GM12892 (cell line): ENCODE results near the gene TENM4.

Source experiments
- DNase-seq: peaks from one replicate; pipeline ENCODE4 v3.0.0; 2011; ENCODE audit not compliant: insufficient read length
- FAIRE-seq: peaks from 2 replicates; lab custom pipeline; 2011; peaks lifted over from hg19 to GRCh38; lab: Jason Lieb, UNC
- POLR2A ChIP-seq: IDR thresholded peaks from 2 replicates; pipeline ENCODE4 v1.6.1; 2011; ENCODE audit warnings: low read depth, low read length, control low read depth
- POLR2AphosphoS5 ChIP-seq: IDR thresholded peaks from 2 replicates; pipeline ENCODE4 v1.6.1; 2011; ENCODE audit warnings: low read depth, low read length, control low read depth
- TAF1 ChIP-seq: IDR thresholded peaks from 2 replicates; pipeline ENCODE4 v1.6.1; 2011; ENCODE audit warnings: low read depth, mild to moderate bottlenecking, control low read depth, low read length, borderline replicate concordance

The TENM4 gene

DNA sequence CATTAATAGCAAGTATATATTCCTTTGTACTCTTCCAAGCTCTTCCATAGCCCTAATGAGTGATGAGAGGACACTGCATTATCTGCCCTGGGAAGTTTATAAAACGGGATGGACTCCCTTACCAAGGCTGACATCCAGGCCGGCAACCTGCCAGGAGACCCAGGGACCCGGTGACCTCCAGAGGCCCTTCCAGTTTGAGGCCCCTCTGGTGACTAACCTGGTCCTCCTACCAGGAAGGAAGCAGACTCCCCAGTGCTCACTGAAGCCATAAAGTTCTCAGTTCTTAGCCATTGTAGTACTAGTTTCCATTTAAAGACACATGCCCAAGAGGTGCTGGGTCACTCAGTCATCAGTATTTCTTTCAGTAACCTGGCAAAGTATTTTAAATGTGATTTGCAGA lies 345.4 kb downstream of the TENM4 start:
- FAIRE-seq = no peak

GRCh38 chr11:79094616-79095015 lies 346.2 kb downstream of the TENM4 start:
- DNase-seq (no peak), FAIRE-seq (no peak)
- TF ChIP-seq POLR2AphosphoS5 (no peak), TAF1 (no peak), POLR2A (no peak)

More for the DNA sequence above, 345.4 kb downstream of the TENM4 start:
- TF ChIP-seq POLR2A (no peak), POLR2AphosphoS5 (no peak), TAF1 (no peak)
- DNase-seq = no peak

GRCh38 chr11:79092791-79093353 lies 348.0 kb downstream of the TENM4 start:
- peak; percentile 81 for FAIRE-seq
- TF ChIP-seq POLR2A = no peak
- no peak for TF ChIP-seq POLR2AphosphoS5
- no peak for TF ChIP-seq TAF1
- no peak for DNase-seq

DNA sequence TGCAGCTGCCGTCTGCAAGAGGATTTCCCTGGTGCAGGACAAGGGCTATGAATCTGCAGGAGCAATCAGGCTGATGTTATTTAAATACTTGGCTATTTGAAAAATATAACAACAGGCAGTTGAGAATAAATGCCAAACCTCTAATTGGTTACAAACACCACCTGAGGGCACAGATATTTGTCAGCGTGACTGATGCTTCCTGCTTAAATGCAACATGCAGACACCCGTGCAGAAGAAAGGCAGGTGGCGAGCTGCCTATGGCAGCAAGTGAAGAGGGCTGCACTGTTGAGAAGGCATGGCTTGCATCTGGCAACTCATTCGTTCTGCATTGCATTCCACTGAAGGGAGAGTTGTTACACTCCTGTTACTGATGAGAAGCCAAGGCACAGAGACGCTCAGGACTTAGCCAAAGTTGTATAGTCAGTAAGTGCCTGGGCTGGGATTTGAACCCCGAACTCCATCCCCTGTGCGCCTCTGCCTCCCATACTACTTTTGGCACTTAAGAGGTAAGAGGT lies 350.6 kb downstream of the TENM4 start:
- FAIRE-seq (no peak), DNase-seq (no peak)
- TF ChIP-seq POLR2A (no peak), TAF1 (no peak), POLR2AphosphoS5 (no peak)

GRCh38 chr11:79089601-79090000 lies 351.2 kb downstream of the TENM4 start:
- FAIRE-seq (no peak), DNase-seq (no peak)
- TF ChIP-seq POLR2A (no peak), POLR2AphosphoS5 (no peak), TAF1 (no peak)

GRCh38 chr11:79088967-79089366 lies 351.9 kb downstream of the TENM4 start:
- no peak for TF ChIP-seq POLR2AphosphoS5
- no peak for TF ChIP-seq POLR2A
- TF ChIP-seq TAF1 = no peak
- FAIRE-seq = no peak
- no peak for DNase-seq

DNA sequence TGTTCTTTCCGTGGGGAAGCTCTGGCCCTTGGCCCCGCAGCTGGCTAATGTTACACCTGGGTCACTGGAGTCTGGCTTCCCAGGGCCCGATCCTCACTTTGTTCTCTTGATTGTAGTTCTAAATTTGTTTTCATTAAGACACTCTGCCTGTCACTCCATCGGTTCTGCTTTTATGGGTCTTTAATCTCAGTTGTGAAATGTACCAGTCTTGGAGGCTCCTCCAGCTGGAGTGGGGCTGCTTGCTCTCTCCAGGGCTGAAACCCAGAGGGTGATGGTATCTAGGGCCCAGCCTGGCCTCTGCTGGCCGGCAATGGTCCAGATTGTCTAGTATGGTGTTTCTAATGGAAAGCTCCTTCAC lies 352.9 kb downstream of the TENM4 start:
- no peak for DNase-seq
- no peak for FAIRE-seq
- TF ChIP-seq TAF1 (no peak), POLR2AphosphoS5 (no peak), POLR2A (no peak)

DNA sequence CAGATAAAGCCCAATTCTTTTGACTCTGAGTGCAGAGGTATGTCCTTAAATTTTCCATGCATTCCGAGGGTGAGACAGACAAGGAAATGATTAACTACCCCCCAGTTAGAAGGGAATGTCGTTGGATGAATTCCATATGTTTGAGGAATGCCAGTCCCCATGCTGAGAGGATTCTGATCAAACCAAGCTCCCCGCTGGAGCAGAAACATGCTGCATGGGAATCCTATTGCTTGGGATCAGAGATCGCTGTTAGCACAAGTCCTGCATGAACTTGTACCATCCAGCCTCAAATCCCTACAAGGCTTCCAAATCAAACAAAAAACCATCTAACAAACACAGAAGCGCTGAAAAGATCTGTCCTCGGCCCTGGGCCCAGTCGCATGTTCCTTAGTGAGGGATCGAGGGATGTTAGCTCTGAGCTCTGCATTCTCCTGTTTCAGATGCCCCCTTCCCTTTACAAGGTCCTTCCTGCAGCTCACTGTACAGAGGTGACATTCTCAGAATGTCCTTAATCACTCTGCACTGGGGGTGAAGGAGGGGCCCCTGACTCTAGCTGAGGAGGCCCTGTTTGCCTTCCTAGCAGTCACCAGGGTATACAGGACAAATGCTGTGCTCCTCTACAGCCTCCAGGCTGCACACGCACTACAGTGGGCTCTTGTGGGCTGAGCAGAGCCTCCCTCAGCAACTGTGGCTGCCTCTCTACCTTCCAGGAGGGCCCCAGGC lies 353.4 kb downstream of the TENM4 start:
- TF ChIP-seq POLR2A (no peak), TAF1 (no peak), POLR2AphosphoS5 (no peak)
- FAIRE-seq (no peak), DNase-seq (no peak)

DNA sequence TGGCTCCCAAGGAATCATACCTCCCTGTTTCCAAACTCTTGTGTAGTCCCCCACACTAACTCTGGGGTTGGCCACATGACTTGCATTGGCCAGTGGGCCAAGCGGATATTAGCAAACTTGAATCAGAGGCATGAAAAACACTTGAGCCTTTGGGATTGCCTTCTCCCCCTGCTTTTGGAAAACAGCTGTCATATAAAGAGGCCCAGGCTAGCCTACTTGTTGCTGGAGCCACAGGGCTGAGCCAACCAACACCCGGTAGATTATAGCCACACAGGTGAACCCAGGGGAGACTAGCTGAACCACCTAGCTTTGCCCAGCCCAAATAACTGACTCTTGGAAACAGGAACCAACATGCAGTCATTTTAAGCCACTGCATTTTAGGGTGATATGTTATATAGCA lies 354.8 kb downstream of the TENM4 start:
- DNase-seq = no peak
- FAIRE-seq = no peak
- TF ChIP-seq POLR2AphosphoS5 (no peak), POLR2A (no peak), TAF1 (no peak)

- DNase-seq (no peak), FAIRE-seq (no peak)
- TF ChIP-seq POLR2AphosphoS5 = no peak
- TF ChIP-seq TAF1 = no peak
- no peak for TF ChIP-seq POLR2A
These were observed 356.4 kb downstream of the TENM4 start for GRCh38 chr11:79084382-79084781.

DNA sequence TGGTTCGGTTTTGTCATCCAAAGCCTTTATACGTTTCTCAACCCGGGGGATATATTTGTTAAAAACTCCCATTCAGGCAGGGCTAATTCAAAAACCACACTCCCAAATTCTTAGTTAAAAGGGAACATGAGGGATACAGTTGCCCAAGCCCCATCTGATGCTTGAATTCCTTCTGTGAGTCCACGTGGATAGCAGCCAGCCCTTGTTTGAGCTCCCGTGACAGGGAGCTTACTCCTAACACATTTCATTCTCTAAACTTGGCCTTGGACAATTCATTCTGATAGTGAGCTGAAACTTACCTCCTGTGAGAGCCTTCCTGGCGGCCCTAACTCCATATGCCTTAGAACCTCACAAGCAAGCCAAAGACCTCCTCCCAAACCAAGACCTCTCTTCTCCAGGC lies 357.5 kb downstream of the TENM4 start:
- no peak for DNase-seq
- TF ChIP-seq TAF1 = no peak
- TF ChIP-seq POLR2A = no peak
- no peak for TF ChIP-seq POLR2AphosphoS5
- no peak for FAIRE-seq

DNA sequence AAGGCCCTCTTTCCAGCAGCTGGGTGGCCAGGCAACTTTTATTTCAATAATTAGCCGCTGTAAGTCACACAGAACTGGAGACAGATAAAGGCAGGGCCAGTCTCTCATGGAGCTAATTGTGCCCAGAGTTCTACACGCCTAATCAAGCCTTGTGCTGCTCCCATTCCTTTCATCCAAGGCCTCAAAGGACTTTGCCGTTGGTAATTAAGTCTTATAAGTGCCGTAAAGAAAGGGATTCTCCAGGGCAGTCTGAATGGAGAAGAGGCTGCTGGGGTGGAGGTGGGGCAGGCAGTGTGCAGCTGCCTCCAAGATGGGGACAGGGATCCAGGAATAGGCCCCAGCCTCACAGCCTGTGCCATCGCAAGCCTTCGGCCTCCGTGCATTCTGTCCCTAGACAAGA lies 357.9 kb downstream of the TENM4 start:
- FAIRE-seq = no peak

More for the DNA sequence above, 357.9 kb downstream of the TENM4 start:
- no peak for TF ChIP-seq POLR2AphosphoS5
- DNase-seq = no peak
